Endothelial cell of umbilical vein (primary cell): ENCODE data around the gene IL16. TPM values are rescaled to one million over a fixed set of nuclear protein-coding genes. Genes with fewer than 3 reads are reported as not detected.

Experiments used
- BruUV-seq: library from RNA; stranded (reverse); fragments of 400-500 nt; replicated peaks from 2 replicates; lab custom pipeline; 2021; lab: Mats Ljungman, UMichigan
- CTCF ChIA-PET: fragments of 300-600, 350-600 bp; sonication (Branson Sonifier 250); formaldehyde crosslinking; loops from one replicate; lab custom pipeline; 2021; ENCODE audit warnings: antibody characterized with exemption, inconsistent platforms; lab: Charles Lee
- POLR2A ChIA-PET: fragments of 300-600, 350-600 bp; sonication (Branson Sonifier 250); formaldehyde crosslinking; loops from one replicate; lab custom pipeline; 2021; ENCODE audit warnings: antibody characterized with exemption, inconsistent platforms; lab: Charles Lee
- DNase-seq: peaks from one replicate; pipeline ENCODE4 v3.0.0-alpha.2; 2011; ENCODE audit warnings: low read depth, low spot score
- FAIRE-seq: peaks from 2 replicates; lab custom pipeline; 2011; peaks lifted over from hg19 to GRCh38; lab: Jason Lieb, UNC
- H2AFZ ChIP-seq: 2 replicates; pipeline ENCODE4 v1.6.0; 2012; ENCODE audit warnings: low read depth, low read length, control low read depth, inconsistent platforms
- H3K27ac ChIP-seq: 2 replicates; pipeline ENCODE4 v1.5.1; 2011; ENCODE audit warnings: low read depth, mild to moderate bottlenecking, control low read depth, low read length, moderate library complexity; ENCODE audit not compliant: insufficient read depth
- H3K27me3 ChIP-seq, 2 experiments: 2 replicates each; pipeline versions ENCODE4 v1.6.0 to v1.6.1; 2011; ENCODE audit warnings: low read length in 2 of 2, mixed read lengths in 1 of 2; ENCODE audit not compliant: control insufficient read depth in 2 of 2, insufficient read depth in 2 of 2
- H3K36me3 ChIP-seq, 2 experiments: 2 replicates in 1 of 2; 3 replicates in 1 of 2; pipeline ENCODE4 v1.5.1; 2011; ENCODE audit warnings: low read length in 2 of 2, mild to moderate bottlenecking in 1 of 2, moderate library complexity in 1 of 2; ENCODE audit not compliant: control insufficient read depth in 2 of 2, insufficient read depth in 2 of 2; ENCODE audit errors: extremely low read depth in 1 of 2
- H3K4me1 ChIP-seq: 3 replicates; pipeline ENCODE4 v1.5.1; 2011; ENCODE audit warnings: mild to moderate bottlenecking, low read length; ENCODE audit not compliant: control insufficient read depth, insufficient read depth; ENCODE audit errors: extremely low read depth
- H3K4me2 ChIP-seq: 2 replicates; pipeline ENCODE4 v1.6.1; 2011; ENCODE audit warnings: low read length, control low read depth, mixed read lengths; ENCODE audit not compliant: insufficient read depth
- H3K4me3 ChIP-seq, 3 experiments: fragments of 200-600 bp in 1 of 3; sonication (generic), shearing (Covaris generic) in 1 of 3; replicated peaks in 1 of 3; 2 replicates each; pipeline ENCODE4 v1.5.1; 2011 to 2016; ENCODE audit warnings: control low read depth in 3 of 3, low read length in 3 of 3, mild to moderate bottlenecking in 2 of 3, inconsistent platforms in 1 of 3, low read depth in 1 of 3, moderate library complexity in 1 of 3; ENCODE audit not compliant: insufficient read depth in 1 of 3
- H3K79me2 ChIP-seq: 2 replicates; pipeline ENCODE4 v1.6.0; 2012; ENCODE audit warnings: low read length, inconsistent platforms; ENCODE audit not compliant: control insufficient read depth, insufficient read depth
- H3K9ac ChIP-seq: replicated peaks from 2 replicates; pipeline ENCODE3; 2011; ENCODE audit warnings: low read length, control low read depth; ENCODE audit not compliant: insufficient read depth; ENCODE audit errors: extremely low read depth
- H3K9me1 ChIP-seq: replicated peaks from 3 replicates; pipeline ENCODE4 v1.6.0; 2011; ENCODE audit warnings: mild to moderate bottlenecking, low read length; ENCODE audit not compliant: control insufficient read depth, insufficient read depth; ENCODE audit errors: extremely low read depth
- H3K9me3 ChIP-seq: replicated peaks from 2 replicates; pipeline ENCODE4 v1.5.1; 2012; ENCODE audit warnings: low read length, inconsistent platforms; ENCODE audit not compliant: control insufficient read depth, insufficient read depth
- H4K20me1 ChIP-seq: replicated peaks from 2 replicates; pipeline ENCODE3; 2011; ENCODE audit warnings: mild to moderate bottlenecking, low read length; ENCODE audit not compliant: control insufficient read depth, insufficient read depth; ENCODE audit errors: extremely low read depth
- CTCF ChIP-seq, 2 donors: IDR thresholded peaks; 1 replicate in 1 of 2; 2 replicates in 1 of 2; pipeline ENCODE4 v1.5.1; 2011; ENCODE audit warnings: low read length in 2 of 2, mild to moderate bottlenecking in 2 of 2, moderate library complexity in 2 of 2, control low read depth in 1 of 2, inconsistent platforms in 1 of 2, low read depth in 1 of 2; ENCODE audit not compliant: insufficient read depth in 1 of 2; ENCODE audit errors: extremely low read depth in 1 of 2
- EZH2 ChIP-seq: IDR thresholded peaks from 2 replicates; pipeline ENCODE4 v1.6.1; 2012; ENCODE audit warnings: borderline replicate concordance, low read depth, mild to moderate bottlenecking, moderate library complexity, low read length, inconsistent platforms; ENCODE audit not compliant: severe bottlenecking
- FOS ChIP-seq: IDR thresholded peaks from 2 replicates; pipeline ENCODE4 v1.6.1; 2011; ENCODE audit warnings: mild to moderate bottlenecking, low read length, moderate library complexity, borderline replicate concordance; ENCODE audit not compliant: insufficient read depth
- GATA2 ChIP-seq: IDR thresholded peaks from 2 replicates; pipeline ENCODE4 v1.7.0; 2011; ENCODE audit warnings: low read depth, mild to moderate bottlenecking, moderate library complexity, mixed read lengths, low read length; ENCODE audit not compliant: insufficient read length, insufficient read depth
- JUN ChIP-seq: IDR thresholded peaks from 2 replicates; pipeline ENCODE4 v1.6.1; 2011; ENCODE audit warnings: borderline replicate concordance, low read depth; ENCODE audit not compliant: insufficient read length, insufficient read depth
- MAX ChIP-seq: IDR thresholded peaks from 2 replicates; pipeline ENCODE4 v1.6.1; 2011; ENCODE audit not compliant: insufficient read depth, insufficient read length
- MYC ChIP-seq: IDR thresholded peaks from one replicate; pipeline ENCODE4 v1.6.1; 2011; ENCODE audit warnings: mild to moderate bottlenecking, low read depth, low read length
- POLR2A ChIP-seq: IDR thresholded peaks from 2 replicates; pipeline ENCODE4 v1.6.1; 2012; ENCODE audit warnings: low read depth, mild to moderate bottlenecking, control low read depth, low read length
- POLR2AphosphoS5 ChIP-seq: IDR thresholded peaks from 2 replicates; pipeline ENCODE4 v1.6.1; 2012; ENCODE audit warnings: low read depth, mild to moderate bottlenecking, control low read depth, low read length, moderate library complexity; ENCODE audit not compliant: insufficient read depth
- dilution Hi-C: fragments of 300-500 bp; cut with MboI; formaldehyde crosslinking; loops from one replicate; pipeline ENCODE4 v1.15.0; 2019; ENCODE audit warnings: low sequenced_read_pairs; ENCODE audit not compliant: extremely low pct_ligation_motif_present
- intact Hi-C: fragments of 100-400 bp; cut with micrococcal nuclease; formaldehyde crosslinking; loops from one replicate; pipeline ENCODE4 v1.10.0; 2022
- polyA plus RNA-seq, 4 experiments: library from polyadenylated mRNA; depleted of rRNA in 3 of 4; stranded (reverse) in 3 of 4; unstranded in 1 of 4; fragments of >200 nt; gene quantifications; 2 replicates each; pipeline versions ENCODE4 v1.2.1 to v1.2.3, GENCODE V29; 2011 to 2012; ENCODE audit warnings: missing spikeins in 1 of 4
- total RNA-seq: library from RNA; stranded (reverse); gene quantifications from 2 replicates; pipeline ENCODE4 v1.2.3, GENCODE V29; 2021

The IL16 gene
- total and polyA plus RNA-seq, 2 donors (not counting 3 experiments of a cell fraction or from before 2014, with no cell fraction given), result 0.29 to 2.1 TPM

- peaks cover 6 to 11% of the 10 kb centered on the region in 2 experiments for H3K27me3 ChIP-seq
- intact Hi-C loops, result loop anchor here (5.0 to 10.0 kb wide), 2 partner anchors 200 to 768 kb away; partner anchors contain the start of gene MEX3B
- FAIRE-seq, result no peak
- no peaks in the 10 kb centered on the region for H3K79me2 ChIP-seq
- CTCF ChIA-PET, result interaction anchor here (0.8 to 2.4 kb wide), 3 partner anchors 11 to 122 kb away, joined by 3 to 11 read pairs (median 3); no protein-coding TSS in a partner anchor
- H3K36me3 ChIP-seq, result no peaks in the 10 kb centered on the region
- no peak overlapping the region for H3K4me3 ChIP-seq
- H3K4me1 ChIP-seq, result no peaks in the 10 kb centered on the region
- no peak overlapping the region for H3K9ac ChIP-seq
- no peaks in the 10 kb centered on the region for H4K20me1 ChIP-seq
- no peaks in the 10 kb centered on the region for H3K9me1 ChIP-seq
- H3K4me2 ChIP-seq, result no peak overlapping the region
- TF ChIP-seq POLR2AphosphoS5 (no peak), MAX (no peak), EZH2 (no peak), POLR2A (no peak), FOS (no peak), MYC (no peak), JUN (no peak), GATA2 (no peak), CTCF (IDR thresholded peaks at IDR 0.05; ENCODE audit: extremely low read depth in 1 of 2, insufficient read depth in 1 of 2, low read depth in 1 of 2, low read length in 2 of 2) (no peak)
- H2AFZ ChIP-seq, result no peak overlapping the region
- POLR2A ChIA-PET, result no interaction called here
- dilution Hi-C loops, result no loop called here
- H3K9me3 ChIP-seq, result no peaks in the 10 kb centered on the region
- no peak overlapping the region for H3K27ac ChIP-seq
- no peak for DNase-seq
- no TSS peak for BruUV-seq
These were observed 80.3 kb downstream of the IL16 start for GRCh38 chr15:81276967-81277366.
